Panc1 (cell line): Measurements from ENCODE around the gene MRPL10. TPM values are rescaled to one million over a fixed set of nuclear protein-coding genes. Genes with fewer than 3 reads are reported as not detected.

Source experiments
- ATAC-seq: fragments of 200-7000 bp; cut with Tn5 transposase; 2 replicates; pipeline ENCODE4 v1.9.1; 2020; ENCODE audit warnings: mild to moderate bottlenecking, moderate library complexity
- BruUV-seq: library from RNA; stranded (reverse); fragments of 400-500 nt; replicated peaks from 2 replicates; lab custom pipeline; 2021; lab: Mats Ljungman, UMichigan
- CTCF ChIA-PET: fragments of 300-600 bp; sonication (Branson Sonifier 250); formaldehyde crosslinking; loops from one replicate; lab custom pipeline; 2022; ENCODE audit warnings: antibody characterized with exemption; lab: Charles Lee
- POLR2A ChIA-PET: fragments of 300-600 bp; sonication (Branson Sonifier 250); formaldehyde crosslinking; loops from one replicate; lab custom pipeline; 2022; ENCODE audit warnings: antibody characterized with exemption; lab: Charles Lee
- DNase-seq: peaks from one replicate; pipeline ENCODE4 v3.0.0-alpha.2; 2010; ENCODE audit warnings: low read depth, low spot score
- H3K27ac ChIP-seq: 2 replicates; pipeline ENCODE4 v1.5.1; 2011; ENCODE audit warnings: mild to moderate bottlenecking, low read length, inconsistent platforms
- H3K27me3 ChIP-seq: fragments of 200-500 bp; sonication (Bioruptor generic); 2 replicates; pipeline ENCODE4 v1.6.0; 2014; ENCODE audit warnings: low read length, inconsistent platforms; ENCODE audit not compliant: control insufficient read depth, insufficient read depth
- H3K36me3 ChIP-seq: fragments of 200-500 bp; sonication (Bioruptor generic); 2 replicates; pipeline ENCODE4 v1.5.1; 2014; ENCODE audit warnings: inconsistent platforms, mild to moderate bottlenecking, low read length, moderate library complexity; ENCODE audit not compliant: control insufficient read depth, insufficient read depth
- H3K4me1 ChIP-seq: 2 replicates; pipeline ENCODE4 v1.5.1; 2011; ENCODE audit warnings: inconsistent platforms, mild to moderate bottlenecking, low read length, moderate library complexity; ENCODE audit not compliant: control insufficient read depth, insufficient read depth
- H3K4me3 ChIP-seq, 2 experiments: 2 replicates each; pipeline ENCODE4 v1.5.1; 2011 to 2012; ENCODE audit warnings: low read depth in 2 of 2, low read length in 2 of 2, mild to moderate bottlenecking in 2 of 2, inconsistent platforms in 1 of 2, moderate library complexity in 1 of 2
- H3K9me3 ChIP-seq: fragments of 200-500 bp; sonication (Bioruptor generic); 2 replicates; pipeline ENCODE4 v1.5.1; 2014; ENCODE audit warnings: low read depth, mild to moderate bottlenecking, inconsistent platforms, low read length, moderate library complexity; ENCODE audit not compliant: control insufficient read depth, insufficient read depth
- CTCF ChIP-seq: fragments of 450-650 bp; IDR thresholded peaks from 2 replicates; pipeline ENCODE4 v1.5.1; 2017; ENCODE audit warnings: mild to moderate bottlenecking
- POLR2AphosphoS5 ChIP-seq: IDR thresholded peaks from 2 replicates; pipeline ENCODE4 v1.6.1; 2012; ENCODE audit warnings: mild to moderate bottlenecking, low read depth, low read length, moderate library complexity
- REST ChIP-seq, 2 experiments: IDR thresholded peaks; 2 replicates each; pipeline ENCODE4 v1.6.1; 2011 to 2012; ENCODE audit warnings: low read depth in 2 of 2, control low read depth in 1 of 2, low read length in 1 of 2, mild to moderate bottlenecking in 1 of 2, moderate library complexity in 1 of 2; ENCODE audit not compliant: insufficient read depth in 1 of 2
- SIN3A ChIP-seq: IDR thresholded peaks from 2 replicates; pipeline ENCODE4 v1.6.1; 2012; ENCODE audit warnings: low read depth, mild to moderate bottlenecking, low read length, moderate library complexity, borderline replicate concordance; ENCODE audit not compliant: insufficient read depth
- TCF7L2 ChIP-seq: IDR thresholded peaks from 2 replicates; pipeline ENCODE4 v1.6.1; 2011; ENCODE audit warnings: mild to moderate bottlenecking, low read depth, low read length, inconsistent platforms
- in situ Hi-C: cut with HindIII; loops from 2 replicates; pipeline ENCODE4 v1.10.0; 2016; ENCODE audit warnings: low sequenced_read_pairs, low pct_unique_long_range_greater_than_20kb
- intact Hi-C: fragments of 100-400 bp; cut with micrococcal nuclease; formaldehyde crosslinking; loops from one replicate; pipeline ENCODE4 v1.10.0; 2022; ENCODE audit not compliant: unreplicated experiment
- total RNA-seq: library from RNA; stranded (reverse); gene quantifications from one replicate; pipeline ENCODE4 v1.2.1, GENCODE V29; 2021; ENCODE audit not compliant: unreplicated experiment

MRPL10 gene
- total RNA-seq, 1 experiment from 2014 or later: 41.9 TPM

- Histone ChIP-seq H3K4me3 (no peak overlapping the region), H3K36me3 (no peaks in the 10 kb centered on the region), H3K27ac (no peak overlapping the region), H3K4me1 (no peaks in the 10 kb centered on the region), H3K27me3 (no peaks in the 10 kb centered on the region), H3K9me3 (no peaks in the 10 kb centered on the region)
- DNase-seq: no peak
- TF ChIP-seq TCF7L2: no peak
- TF ChIP-seq SIN3A: no peak
- no peak for TF ChIP-seq CTCF
- no peak for TF ChIP-seq REST (IDR thresholded peaks at IDR 0.05; ENCODE audit: insufficient read depth in 1 of 2, low read depth in 2 of 2, low read length in 1 of 2)
- TF ChIP-seq POLR2AphosphoS5: no peak
- no TSS peak for BruUV-seq
- in situ Hi-C loops (no loop called here), intact Hi-C loops (loop anchor here (5.0 kb wide), 1 partner anchor 105 kb away; no protein-coding TSS in a partner anchor)
- ChIA-PET POLR2A (no interaction called here), CTCF (interaction anchor here (0.6 to 1.2 kb wide), 7 partner anchors 13 to 121 kb away, joined by 3 to 17 read pairs (median 3); no protein-coding TSS in a partner anchor)
- ATAC-seq: peak; percentile 28
Measured at GRCh38 chr17:47801906-47802305, 29.4 kb downstream of the MRPL10 start.

GRCh38 chr17:47801176-47801765 lies 30.1 kb downstream of the MRPL10 start:
- intact Hi-C loops: loop anchor here (5.0 kb wide), 1 partner anchor 104 kb away; no protein-coding TSS in a partner anchor
- no peaks in the 10 kb centered on the region for H3K4me1 ChIP-seq
- ChIA-PET CTCF (interaction anchor here (0.6 to 1.2 kb wide), 6 partner anchors 14 to 120 kb away, joined by 3 to 17 read pairs (median 4); no protein-coding TSS in a partner anchor), POLR2A (no interaction called here)
- no peak overlapping the region for H3K4me3 ChIP-seq
- H3K9me3 ChIP-seq: no peaks in the 10 kb centered on the region
- in situ Hi-C loops: no loop called here
- no peak for ATAC-seq
- H3K36me3 ChIP-seq: no peaks in the 10 kb centered on the region
- no peaks in the 10 kb centered on the region for H3K27me3 ChIP-seq
- no peak for TF ChIP-seq CTCF
- no peak for TF ChIP-seq TCF7L2
- TF ChIP-seq POLR2AphosphoS5: no peak
- TF ChIP-seq REST (IDR thresholded peaks at IDR 0.05; ENCODE audit: insufficient read depth in 1 of 2, low read depth in 2 of 2, low read length in 1 of 2): no peak
- BruUV-seq: no TSS peak
- DNase-seq: no peak
- no peak overlapping the region for H3K27ac ChIP-seq
